Caco-2 (cell line): ENCODE data around the gene ZXDA. TPM values are rescaled to one million over a fixed set of nuclear protein-coding genes. Genes with fewer than 3 reads are reported as not detected.
"Not testable (repeated sequence)": the region's sequence is repeated elsewhere in the genome, so short reads cannot be mapped to it uniquely, and the experiment has no call there.

Source experiments
- Bru-seq: library from RNA; stranded (reverse); fragments of 400-500 nt; gene quantifications from one replicate; lab custom pipeline; 2021; lab: Mats Ljungman, UMichigan
- BruChase-seq, 2 experiments: library from RNA; stranded (reverse); fragments of 400-500 nt; gene quantifications; one replicate each; lab custom pipeline; 2021; lab: Mats Ljungman, UMichigan
- BruUV-seq: library from RNA; stranded (reverse); fragments of 400-500 nt; replicated peaks from 2 replicates; lab custom pipeline; 2021; lab: Mats Ljungman, UMichigan
- CTCF ChIA-PET: fragments of 300-600 bp; sonication (Branson Sonifier 250); formaldehyde crosslinking; loops from one replicate; lab custom pipeline; 2022; ENCODE audit warnings: antibody characterized with exemption; lab: Charles Lee
- POLR2A ChIA-PET: fragments of 300-600 bp; sonication (Branson Sonifier 250); formaldehyde crosslinking; loops from one replicate; lab custom pipeline; 2022; ENCODE audit warnings: antibody characterized with exemption; lab: Charles Lee
- DNase-seq, 2 experiments: peaks; one replicate each; pipeline versions ENCODE4 v3.0.0 to v3.0.0-alpha.2; 2020 to 2022
- H3K27me3 ChIP-seq: replicated peaks from 2 replicates; pipeline ENCODE4 v1.6.0; 2011; ENCODE audit warnings: low read length; ENCODE audit not compliant: control insufficient read depth, insufficient read depth
- H3K36me3 ChIP-seq: 2 replicates; pipeline ENCODE4 v1.5.1; 2011; ENCODE audit warnings: low read length; ENCODE audit not compliant: control insufficient read depth, insufficient read depth
- H3K4me1 ChIP-seq: fragments of 250-450 bp; sonication (Bioruptor Pico); 2 replicates; pipeline ENCODE4 v1.5.1; 2020; ENCODE audit warnings: mild to moderate bottlenecking
- H3K4me3 ChIP-seq: 2 replicates; pipeline ENCODE4 v1.5.1; 2011; ENCODE audit warnings: low read depth, mild to moderate bottlenecking, control low read depth, low read length
- H3K9me3 ChIP-seq: fragments of 250-450 bp; sonication (Bioruptor Pico); 2 replicates; pipeline ENCODE4 v1.5.1; 2020; ENCODE audit warnings: mild to moderate bottlenecking, moderate library complexity
- H3K27ac Mint-ChIP-seq: one replicate; pipeline ENCODE4 v1.8.0; 2022; ENCODE audit warnings: mixed read lengths; ENCODE audit not compliant: unreplicated experiment
- H3K27me3 Mint-ChIP-seq: one replicate; pipeline ENCODE4 v1.8.0; 2022; ENCODE audit warnings: mixed read lengths; ENCODE audit not compliant: insufficient read depth, unreplicated experiment
- H3K36me3 Mint-ChIP-seq: one replicate; pipeline ENCODE4 v1.8.0; 2022; ENCODE audit warnings: mild to moderate bottlenecking, mixed read lengths; ENCODE audit not compliant: insufficient read depth, unreplicated experiment
- H3K4me1 Mint-ChIP-seq: one replicate; pipeline ENCODE4 v1.8.0; 2022; ENCODE audit warnings: low read depth, mixed read lengths; ENCODE audit not compliant: unreplicated experiment
- H3K4me3 Mint-ChIP-seq: one replicate; pipeline ENCODE4 v1.8.0; 2022; ENCODE audit warnings: mild to moderate bottlenecking, moderate library complexity, mixed read lengths; ENCODE audit not compliant: unreplicated experiment
- H3K9me3 Mint-ChIP-seq: one replicate; pipeline ENCODE4 v1.8.0; 2022; ENCODE audit warnings: mixed read lengths; ENCODE audit not compliant: unreplicated experiment
- CTCF ChIP-seq, 2 experiments: fragments of 200-600 bp in 1 of 2; IDR thresholded peaks; 1 replicate in 1 of 2; 2 replicates in 1 of 2; pipeline versions ENCODE4 v1.5.1 to v1.8.0; 2011 to 2022; ENCODE audit warnings: antibody characterized with exemption in 1 of 2, control low read depth in 1 of 2, inconsistent platforms in 1 of 2, low read depth in 1 of 2, low read length in 1 of 2, mild to moderate bottlenecking in 1 of 2, moderate library complexity in 1 of 2; ENCODE audit not compliant: insufficient read depth in 1 of 2, severe bottlenecking in 1 of 2, unreplicated experiment in 1 of 2
- intact Hi-C: fragments of 100-400 bp; cut with micrococcal nuclease; formaldehyde crosslinking; loops from one replicate; pipeline ENCODE4 v1.10.0; 2022; ENCODE audit not compliant: unreplicated experiment
- long read RNA-seq: library from polyadenylated mRNA; stranded (forward); transcript quantifications from one replicate; pipeline ENCODE4 v2.0.0, GENCODE V29; 2022
- total RNA-seq: library from RNA; stranded (reverse); gene quantifications from 2 replicates; pipeline ENCODE4 v1.2.3, GENCODE V29; 2022

Gene ZXDA
- total RNA-seq (1.8 and 2.4 TPM in 2 replicates), Bru-seq, nascent RNA (percentile 58 among the genes with signal in this experiment), BruChase-seq, experiment 1, labeled RNA remaining after a 2-hour chase (percentile 70 among the genes with signal in this experiment), BruChase-seq, experiment 2, labeled RNA remaining after a 6-hour chase (percentile 47 among the genes with signal in this experiment)
- long read RNA-seq, full-length matches to known transcripts, result 5 of 5 reads
- long read RNA-seq, partial matches to known transcripts, result 0 of 5 reads
- long read RNA-seq, other reads (novel, unspliced or antisense), result 0 of 5 reads

- CTCF ChIA-PET, H3K27me3 ChIP-seq, H3K36me3 ChIP-seq, H3K27me3 Mint-ChIP-seq, BruUV-seq, H3K36me3 Mint-ChIP-seq, intact Hi-C loops, POLR2A ChIA-PET, H3K4me1 ChIP-seq, H3K4me1 Mint-ChIP-seq, H3K9me3 Mint-ChIP-seq, H3K9me3 ChIP-seq: not testable (repeated sequence)
- peak within 1 kb of the TSS; percentile 42 for H3K27ac Mint-ChIP-seq
- peak in 1 of 2 experiments; percentile 1 for DNase-seq
- peak within 1 kb of the TSS; percentile 71 for H3K4me3 Mint-ChIP-seq
- H3K4me3 ChIP-seq, result peak within 1 kb of the TSS; percentile 38
Observed at GRCh38 chrX:57910287-57910912, at the start of gene ZXDA. TSS of gene ZXDA (minus strand) at chrX:57910458. CDS start at chrX:57910420, 38 bp downstream.

- H3K9me3 Mint-ChIP-seq, result no peaks in the 10 kb centered on the region
- BruUV-seq, result no TSS peak
- H3K36me3 Mint-ChIP-seq, result no peaks in the 10 kb centered on the region
- Histone ChIP-seq H3K36me3 (no peaks in the 10 kb centered on the region), H3K4me3 (no peak overlapping the region), H3K9me3 (no peaks in the 10 kb centered on the region), H3K4me1 (no peaks in the 10 kb centered on the region), H3K27me3 (no peaks in the 10 kb centered on the region)
- ChIA-PET CTCF (no interaction called here), POLR2A (no interaction called here)
- H3K4me3 Mint-ChIP-seq, result no peak overlapping the region
- no peaks in the 10 kb centered on the region for H3K4me1 Mint-ChIP-seq
- no peak for TF ChIP-seq CTCF (IDR thresholded peaks at IDR 0.05; ENCODE audit: insufficient read depth in 1 of 2, low read depth in 1 of 2, low read length in 1 of 2, severe bottlenecking in 1 of 2, unreplicated experiment in 1 of 2)
- intact Hi-C loops, result no loop called here
- H3K27ac Mint-ChIP-seq, result no peak overlapping the region
- DNase-seq, result no peak
- no peaks in the 10 kb centered on the region for H3K27me3 Mint-ChIP-seq
Observed at GRCh38 chrX:57952320-57952678, 42.0 kb upstream of the ZXDA start.

GRCh38 chrX:57951666-57952319 is 41.5 kb upstream of the ZXDA start:
- Mint-ChIP-seq H3K4me3 (no peak overlapping the region), H3K9me3 (no peaks in the 10 kb centered on the region), H3K27me3 (no peaks in the 10 kb centered on the region), H3K4me1 (no peaks in the 10 kb centered on the region), H3K36me3 (no peaks in the 10 kb centered on the region), H3K27ac (no peak overlapping the region)
- no peak for TF ChIP-seq CTCF (IDR thresholded peaks at IDR 0.05; ENCODE audit: insufficient read depth in 1 of 2, low read depth in 1 of 2, low read length in 1 of 2, severe bottlenecking in 1 of 2, unreplicated experiment in 1 of 2)
- no peak for DNase-seq
- no peaks in the 10 kb centered on the region for H3K27me3 ChIP-seq
- POLR2A ChIA-PET, result no interaction called here
- intact Hi-C loops, result no loop called here
- H3K4me3 ChIP-seq, result no peak overlapping the region
- H3K36me3 ChIP-seq, result no peaks in the 10 kb centered on the region
- CTCF ChIA-PET, result no interaction called here
- no TSS peak for BruUV-seq
- no peaks in the 10 kb centered on the region for H3K9me3 ChIP-seq
- H3K4me1 ChIP-seq, result no peaks in the 10 kb centered on the region
